ENCODE results near the gene ZFP36L2.

ZFP36L2 gene

DNA sequence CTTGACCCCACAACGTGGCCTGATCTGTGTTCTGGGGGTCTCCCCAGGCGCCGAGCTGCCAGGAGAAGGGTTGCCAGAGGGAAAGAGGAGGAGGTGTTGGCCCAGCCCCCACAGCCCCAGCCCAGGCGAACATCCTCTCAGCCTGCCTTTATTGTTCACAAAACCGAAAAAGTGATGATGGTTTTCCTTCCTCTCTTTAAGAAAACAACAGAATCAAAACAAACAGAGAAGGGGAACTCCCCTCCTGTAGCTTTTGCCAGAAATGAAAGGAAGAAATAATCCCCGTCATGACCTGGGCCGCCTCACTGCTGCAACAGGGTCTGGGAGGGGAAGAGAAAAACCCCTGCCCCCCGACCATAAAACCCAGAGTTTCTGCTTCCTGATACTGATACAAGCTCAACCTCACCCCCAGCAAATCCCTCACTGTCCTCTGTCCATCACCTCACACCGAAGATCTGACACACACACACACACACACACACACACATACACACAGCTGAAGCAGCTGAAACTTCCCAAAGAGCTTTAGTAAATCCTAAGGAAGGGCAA is 52.0 kb downstream of the ZFP36L2 start:
- no peak overlapping the region for H3K4me3 ChIP-seq (ENCODE audit: low read depth, low read length)
- DNase-seq (ENCODE audit: low read depth, low spot score) = no peak
- in situ Hi-C loops (cut with HindIII; ENCODE audit: low sequenced_read_pairs) = no loop called here
- TF ChIP-seq, protein P1, sequence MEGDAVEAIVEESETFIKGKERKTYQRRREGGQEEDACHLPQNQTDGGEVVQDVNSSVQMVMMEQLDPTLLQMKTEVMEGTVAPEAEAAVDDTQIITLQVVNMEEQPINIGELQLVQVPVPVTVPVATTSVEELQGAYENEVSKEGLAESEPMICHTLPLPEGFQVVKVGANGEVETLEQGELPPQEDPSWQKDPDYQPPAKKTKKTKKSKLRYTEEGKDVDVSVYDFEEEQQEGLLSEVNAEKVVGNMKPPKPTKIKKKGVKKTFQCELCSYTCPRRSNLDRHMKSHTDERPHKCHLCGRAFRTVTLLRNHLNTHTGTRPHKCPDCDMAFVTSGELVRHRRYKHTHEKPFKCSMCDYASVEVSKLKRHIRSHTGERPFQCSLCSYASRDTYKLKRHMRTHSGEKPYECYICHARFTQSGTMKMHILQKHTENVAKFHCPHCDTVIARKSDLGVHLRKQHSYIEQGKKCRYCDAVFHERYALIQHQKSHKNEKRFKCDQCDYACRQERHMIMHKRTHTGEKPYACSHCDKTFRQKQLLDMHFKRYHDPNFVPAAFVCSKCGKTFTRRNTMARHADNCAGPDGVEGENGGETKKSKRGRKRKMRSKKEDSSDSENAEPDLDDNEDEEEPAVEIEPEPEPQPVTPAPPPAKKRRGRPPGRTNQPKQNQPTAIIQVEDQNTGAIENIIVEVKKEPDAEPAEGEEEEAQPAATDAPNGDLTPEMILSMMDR (IDR thresholded peaks at IDR 0.05; ENCODE audit: low read depth, low read length) = no peak
